GM18951 (cell line): ENCODE measurements around the gene SLC38A10.
"Not testable (repeated sequence)": the region's sequence is repeated elsewhere in the genome, so short reads cannot be mapped to it uniquely, and the experiment has no call there.

Source experiments
- POLR2A ChIP-seq: IDR thresholded peaks from 4 replicates; pipeline ENCODE4 v1.6.1; 2011; ENCODE audit warnings: mild to moderate bottlenecking; ENCODE audit not compliant: insufficient read length, insufficient read depth; ENCODE audit errors: extremely low read depth
- in situ Hi-C: fragments of 300-500 bp; cut with MboI; formaldehyde crosslinking; loops from one replicate; pipeline ENCODE4 v1.12.0; 2022; ENCODE audit warnings: low sequenced_read_pairs, mixed read lengths, inconsistent platforms; ENCODE audit not compliant: unreplicated experiment

Gene SLC38A10

DNA sequence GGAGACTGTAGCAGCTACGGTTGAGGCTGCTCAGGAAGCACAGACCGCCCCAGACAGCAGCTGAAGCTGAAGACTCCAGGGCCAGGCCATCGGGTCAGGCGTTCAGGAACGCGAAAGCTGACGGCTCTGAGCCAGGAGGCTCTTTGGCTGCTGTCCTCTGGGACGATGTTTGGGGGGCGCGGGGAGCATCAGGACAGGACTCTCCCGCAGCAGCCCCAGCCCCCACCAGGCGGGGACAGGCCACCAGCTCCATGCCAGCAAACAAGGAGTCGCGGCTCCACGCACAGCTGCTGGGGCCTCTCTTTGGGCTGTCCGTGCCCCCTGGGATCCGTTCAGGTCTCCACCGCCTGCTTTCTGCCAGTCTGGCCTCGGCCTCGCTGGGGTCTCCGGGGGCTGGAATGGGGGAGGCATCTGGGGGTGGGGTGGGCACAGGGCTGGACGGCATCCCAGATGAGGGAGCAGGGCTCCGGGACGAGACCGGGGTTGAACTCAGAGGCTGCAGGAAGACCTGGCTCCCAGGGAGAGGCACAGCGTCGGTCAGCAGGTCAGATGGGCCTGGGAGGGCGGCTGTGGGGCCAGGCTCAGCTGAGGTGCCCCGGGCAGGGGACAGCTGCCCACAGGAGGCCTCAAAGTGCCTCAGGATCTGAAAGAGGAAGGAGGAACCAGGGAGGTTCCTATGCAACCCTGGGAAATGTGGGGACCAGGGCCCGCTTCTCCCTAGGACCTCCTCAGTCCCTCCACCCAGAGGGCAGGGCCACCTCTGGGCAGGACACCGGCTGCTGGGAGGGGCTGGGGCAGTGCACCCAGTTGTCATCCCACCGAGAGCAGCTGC is 66.1 kb downstream of the SLC38A10 start:
- no peak for TF ChIP-seq POLR2A
- in situ Hi-C loops, result no loop called here

DNA sequence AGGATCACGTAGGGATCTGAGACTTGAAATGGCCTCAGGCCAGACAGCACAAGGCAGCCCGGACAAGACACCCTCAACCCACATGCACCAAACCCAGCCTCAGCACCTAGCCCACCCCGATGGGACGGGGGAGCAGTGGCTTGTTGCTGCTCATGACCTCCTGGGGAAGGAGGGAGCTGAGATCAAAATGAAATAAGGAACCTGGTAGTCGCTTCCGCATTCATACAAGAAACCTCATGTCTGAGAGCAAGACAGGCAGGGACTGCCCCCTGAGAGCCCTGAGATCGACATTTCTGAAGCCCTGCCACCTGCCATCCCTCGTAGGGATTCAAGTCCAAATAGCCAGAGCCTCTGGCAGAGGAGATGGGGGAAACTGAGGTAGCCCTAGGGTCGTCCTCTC is 66.7 kb downstream of the SLC38A10 start:
- in situ Hi-C loops, result no loop called here
- no peak for TF ChIP-seq POLR2A

GRCh38 chr17:81227630-81228029 is 67.5 kb downstream of the SLC38A10 start:
- in situ Hi-C loops, result not testable (repeated sequence)

GRCh38 chr17:81223762-81224130 is 71.4 kb downstream of the SLC38A10 start:
- in situ Hi-C loops, result no loop called here
- no peak for TF ChIP-seq POLR2A

GRCh38 chr17:81222906-81223761 is 72.0 kb downstream of the SLC38A10 start, which contains the start of gene CEP131:
Gene CEP131, minus strand, starts transcription at chr17:81222965. Its CDS starts 2,909 bp downstream, at chr17:81220056.
- in situ Hi-C loops, result no loop called here
- TF ChIP-seq POLR2A, result peak; percentile 64

- TF ChIP-seq POLR2A, result no peak
- in situ Hi-C loops, result no loop called here
These were observed 72.5 kb downstream of the SLC38A10 start for GRCh38 chr17:81222620-81222905.

DNA sequence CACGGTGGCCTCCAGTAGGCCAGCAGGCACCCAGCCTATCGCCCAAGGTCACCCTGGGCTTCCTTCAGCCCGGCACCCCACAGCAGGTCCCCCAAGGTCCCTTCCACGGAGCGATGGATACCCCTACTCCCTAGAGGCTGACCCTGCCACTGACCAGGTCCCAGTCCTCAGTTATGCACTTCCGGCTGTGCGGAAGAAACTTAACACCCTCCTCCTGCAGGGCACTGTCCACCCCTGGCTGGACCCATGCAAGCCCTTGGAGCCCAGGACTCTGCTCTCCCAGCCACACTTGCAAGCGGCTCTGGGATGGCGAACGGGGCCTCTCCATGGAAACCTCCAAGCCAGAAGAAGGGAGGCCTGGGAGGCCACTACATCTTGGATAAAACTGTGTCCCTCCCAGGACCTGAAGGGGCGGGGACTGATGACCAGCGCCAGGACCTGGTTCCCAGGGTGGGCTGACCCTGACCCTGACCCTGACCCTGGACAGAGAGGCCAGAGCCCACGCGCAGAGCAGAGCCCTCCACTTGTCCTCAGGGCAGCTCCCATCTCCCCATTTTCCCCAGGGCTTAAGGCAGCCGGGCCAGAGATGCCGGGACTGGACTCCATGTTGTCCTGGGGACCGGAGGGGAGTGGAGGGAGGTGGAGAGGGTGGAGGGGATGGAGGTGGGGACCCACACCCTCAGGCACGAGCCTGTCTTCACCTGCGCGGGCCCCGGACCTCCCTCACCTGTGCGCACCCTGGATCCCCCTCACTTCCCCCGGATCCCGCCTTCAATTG is 73.1 kb downstream of the SLC38A10 start:
- in situ Hi-C loops, result no loop called here
- no peak for TF ChIP-seq POLR2A

- TF ChIP-seq POLR2A, result no peak
- in situ Hi-C loops, result no loop called here
These were observed 73.7 kb downstream of the SLC38A10 start for GRCh38 chr17:81221371-81221841.

GRCh38 chr17:81219476-81220180 is 75.5 kb downstream of the SLC38A10 start:
- in situ Hi-C loops, result no loop called here
- TF ChIP-seq POLR2A, result no peak

DNA sequence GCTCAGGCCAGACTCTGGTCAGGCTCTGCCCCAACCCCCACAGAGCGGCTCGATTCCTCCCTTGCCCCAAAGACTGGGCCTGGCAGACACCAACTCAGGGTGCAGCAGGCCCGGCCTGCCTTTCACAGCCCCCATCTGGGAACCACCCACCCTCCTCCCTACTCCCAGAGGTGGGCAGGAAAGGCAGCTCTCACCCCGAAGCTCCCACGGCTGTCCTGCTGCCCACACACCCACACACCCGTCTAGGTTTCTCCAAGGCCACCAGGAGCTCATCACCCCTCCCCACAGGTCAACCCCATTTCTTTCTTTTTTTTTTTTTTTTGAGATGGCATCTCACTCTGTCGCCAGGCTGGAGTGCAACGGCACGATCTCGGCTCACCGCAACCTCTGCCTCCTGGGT is 76.1 kb downstream of the SLC38A10 start:
- in situ Hi-C loops, result no loop called here
- no peak for TF ChIP-seq POLR2A

DNA sequence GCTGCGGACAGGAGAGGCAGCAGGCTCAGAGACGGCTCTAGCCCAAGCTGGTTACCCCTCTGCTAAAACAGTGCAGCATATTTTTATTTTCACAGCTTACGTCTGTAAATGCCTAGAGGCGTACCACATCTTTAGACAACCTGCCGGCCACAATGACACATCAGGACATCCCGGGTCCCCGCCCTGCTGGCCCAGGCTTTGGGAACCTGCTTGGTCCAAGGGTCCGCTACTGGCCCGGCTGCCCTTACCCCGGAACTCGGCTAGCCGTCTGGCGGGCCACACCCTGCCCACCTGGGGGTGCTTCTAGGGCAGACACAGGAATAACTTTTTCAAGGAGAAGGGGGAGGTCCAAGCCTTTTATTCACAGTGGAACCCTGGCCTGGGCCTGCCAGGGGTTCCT is 76.6 kb downstream of the SLC38A10 start:
- no peak for TF ChIP-seq POLR2A
- in situ Hi-C loops, result no loop called here

- in situ Hi-C loops, result no loop called here
These were observed 77.6 kb downstream of the SLC38A10 start for GRCh38 chr17:81217491-81217890.

GRCh38 chr17:81213978-81214377 is 81.1 kb downstream of the SLC38A10 start:
- no peak for TF ChIP-seq POLR2A
- in situ Hi-C loops, result no loop called here

More at GRCh38 chr17:81217491-81217890, 77.6 kb downstream of the SLC38A10 start:
- no peak for TF ChIP-seq POLR2A

GRCh38 chr17:81212365-81212764 is 82.7 kb downstream of the SLC38A10 start:
- TF ChIP-seq POLR2A, result no peak
- in situ Hi-C loops, result no loop called here
